T-helper 1 cell treated with Interleukin-12 subunit alpha and Interleukin-12 subunit beta and Interleukin-4 antibody, amounts not matched to agents 30 μg/mL and 1 μg/mL, for 36 hours (primary cell): ENCODE results near the gene DNAI2.

Experiments used
- H3K27ac Mint-ChIP-seq: one replicate; pipeline ENCODE4 v1.8.0; 2021; ENCODE audit warnings: mild to moderate bottlenecking, mixed read lengths
- H3K27me3 Mint-ChIP-seq: one replicate; pipeline ENCODE4 v1.8.0; 2021; ENCODE audit warnings: low read depth, mixed read lengths
- H3K36me3 Mint-ChIP-seq: one replicate; pipeline ENCODE4 v1.8.0; 2021; ENCODE audit warnings: low read depth, mixed read lengths
- H3K4me1 Mint-ChIP-seq: one replicate; pipeline ENCODE4 v1.8.0; 2021; ENCODE audit warnings: low read depth, mixed read lengths
- H3K4me3 Mint-ChIP-seq: one replicate; pipeline ENCODE4 v1.8.0; 2021; ENCODE audit warnings: mild to moderate bottlenecking, moderate library complexity, mixed read lengths
- H3K9me3 Mint-ChIP-seq: one replicate; pipeline ENCODE4 v1.8.0; 2021; ENCODE audit warnings: mixed read lengths

The DNAI2 gene

DNA sequence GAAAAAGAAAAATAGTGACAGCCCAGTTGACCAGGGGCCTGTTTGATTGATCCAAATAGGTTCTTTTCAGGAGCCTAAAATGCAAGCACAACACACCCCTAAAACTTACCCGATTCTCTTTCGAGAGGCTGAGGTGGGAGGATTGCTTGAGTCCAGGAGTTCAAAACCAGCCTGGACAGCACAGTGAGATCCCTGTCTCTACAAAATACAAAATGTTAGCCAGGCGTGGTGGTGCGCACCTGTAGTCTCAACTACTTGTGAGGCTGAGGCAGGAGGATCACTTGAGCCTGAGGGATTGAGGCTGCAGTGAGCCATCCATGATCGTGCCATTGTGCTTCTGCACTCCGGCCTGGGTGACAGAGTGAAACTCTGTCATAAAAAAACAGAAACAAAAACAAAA is 50.5 kb downstream of the DNAI2 start:
- peaks cover 44% of the 10 kb centered on the region for H3K27me3 Mint-ChIP-seq
- no peak overlapping the region for H3K27ac Mint-ChIP-seq
- H3K4me3 Mint-ChIP-seq = no peak overlapping the region

DNA sequence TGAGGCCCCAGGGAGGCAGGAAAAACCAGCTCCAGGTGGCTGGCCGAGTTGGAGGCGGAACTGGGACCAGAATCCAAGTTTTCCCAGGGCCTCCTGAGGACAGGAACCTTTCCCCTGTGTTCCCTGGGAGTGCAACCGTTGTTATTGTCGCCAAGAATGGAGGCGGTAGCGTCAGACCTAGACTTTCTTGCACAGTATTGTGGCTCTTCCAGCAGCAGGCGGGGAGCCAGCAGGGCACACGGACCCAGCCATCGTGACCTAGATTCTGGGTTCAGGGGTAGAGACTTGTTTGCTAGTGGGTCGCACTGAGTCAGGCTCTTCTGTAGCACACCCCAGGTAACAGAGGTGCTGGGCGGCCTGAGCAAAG is 51.3 kb downstream of the DNAI2 start:
- Mint-ChIP-seq H3K36me3 (no peaks in the 10 kb centered on the region), H3K27me3 (peaks cover 44% of the 10 kb centered on the region), H3K4me3 (no peak overlapping the region), H3K4me1 (peaks cover 14% of the 10 kb centered on the region), H3K27ac (no peak overlapping the region), H3K9me3 (no peaks in the 10 kb centered on the region)

More for the DNA sequence above, 50.5 kb downstream of the DNAI2 start:
- Mint-ChIP-seq H3K4me1 (peaks cover 13% of the 10 kb centered on the region), H3K9me3 (no peaks in the 10 kb centered on the region), H3K36me3 (no peaks in the 10 kb centered on the region)

DNA sequence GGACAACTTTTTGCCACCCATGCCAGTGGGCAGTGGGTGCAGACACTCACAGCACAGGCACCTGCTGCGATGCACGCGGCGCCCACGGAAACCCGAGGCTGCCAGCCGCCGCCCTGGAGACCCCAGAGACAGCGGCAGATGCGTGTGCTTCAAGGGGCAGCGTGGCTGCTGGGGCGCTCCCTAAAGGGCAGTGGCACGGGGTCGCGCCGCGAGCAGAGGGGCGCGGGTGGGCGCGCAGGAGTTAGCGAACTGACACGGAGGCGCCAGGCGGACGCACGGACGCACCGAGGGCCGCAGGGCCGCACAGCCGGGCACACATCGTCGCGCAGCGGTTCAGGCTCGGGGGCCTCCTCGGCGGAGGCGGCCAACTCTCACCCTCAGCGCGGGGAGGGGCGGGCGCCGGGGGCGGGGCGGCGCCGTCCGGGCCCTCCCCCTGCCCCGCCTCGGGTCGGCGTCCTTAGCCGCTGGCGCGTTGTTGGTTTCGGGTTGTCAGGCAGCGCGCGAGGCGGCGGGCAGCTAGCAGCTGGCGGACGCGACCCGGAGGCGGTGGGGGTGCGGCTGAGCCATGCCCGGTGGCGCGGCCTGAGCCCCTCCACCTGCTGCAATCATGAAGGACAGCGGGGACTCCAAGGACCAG is 51.8 kb downstream of the DNAI2 start, which contains the start of gene KIF19:
TSS of gene KIF19 (plus strand) at position 484 of the 637 bp plus-strand sequence. CDS start at position 608, 124 bp downstream.
- H3K27me3 Mint-ChIP-seq = peaks cover 42% of the 10 kb centered on the region

DNA sequence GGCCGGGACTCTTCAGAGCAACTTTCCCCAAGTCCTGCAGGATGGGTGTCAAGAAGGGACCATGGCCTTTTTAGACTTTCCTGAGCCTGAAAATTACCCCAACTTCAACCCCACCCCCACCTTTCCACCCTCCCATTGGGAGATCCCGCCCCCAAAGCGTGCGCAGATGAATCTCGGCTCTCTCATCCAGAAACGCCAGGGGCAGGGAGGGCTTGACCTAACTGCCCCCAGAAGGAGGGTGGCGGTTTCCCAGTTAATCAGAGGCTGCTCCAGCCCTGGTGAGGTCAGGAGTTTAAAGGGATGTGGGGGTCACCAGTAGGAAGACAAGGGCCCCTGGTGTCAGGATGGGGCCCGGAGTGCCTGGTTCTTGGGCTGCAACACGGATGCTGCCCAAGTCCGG is 52.5 kb downstream of the DNAI2 start:
- H3K36me3 Mint-ChIP-seq = no peaks in the 10 kb centered on the region

More for the DNA sequence above, 51.8 kb downstream of the DNAI2 start, which contains the start of gene KIF19:
- Mint-ChIP-seq H3K36me3 (no peaks in the 10 kb centered on the region), H3K9me3 (no peaks in the 10 kb centered on the region), H3K4me1 (peaks cover 14% of the 10 kb centered on the region), H3K27ac (no peak within 1 kb of the TSS), H3K4me3 (peak within 1 kb of the TSS; percentile 13)

DNA sequence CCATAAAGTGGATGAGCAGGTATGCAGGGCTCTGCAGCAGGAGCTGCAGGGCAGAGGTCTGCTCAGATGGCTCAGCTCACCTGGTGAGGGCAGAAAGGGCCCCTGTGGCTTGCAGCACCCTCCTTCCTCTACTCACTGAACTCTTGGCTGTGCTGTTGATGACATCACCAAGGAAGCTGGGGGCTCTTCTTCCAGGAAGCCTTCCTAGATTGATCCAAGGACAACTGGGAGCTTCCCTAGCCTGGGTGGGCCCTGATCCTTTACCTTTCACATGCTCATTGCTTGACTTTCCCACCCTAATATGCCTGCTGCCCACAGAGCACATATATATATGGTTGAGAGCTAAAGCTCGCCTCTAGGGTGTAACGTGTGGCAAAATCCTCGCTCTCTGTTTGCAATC is 54.5 kb downstream of the DNAI2 start:
- Mint-ChIP-seq H3K36me3 (no peaks in the 10 kb centered on the region), H3K4me3 (no peak overlapping the region), H3K4me1 (peaks cover 14% of the 10 kb centered on the region), H3K27me3 (peaks cover 25% of the 10 kb centered on the region), H3K27ac (no peak overlapping the region), H3K9me3 (no peaks in the 10 kb centered on the region)

More for the DNA sequence above, 52.5 kb downstream of the DNAI2 start:
- peak overlapping the region; percentile 13 for H3K4me3 Mint-ChIP-seq
- no peak overlapping the region for H3K27ac Mint-ChIP-seq
- peaks cover 40% of the 10 kb centered on the region for H3K27me3 Mint-ChIP-seq
- H3K4me1 Mint-ChIP-seq = peaks cover 14% of the 10 kb centered on the region
- H3K9me3 Mint-ChIP-seq = no peaks in the 10 kb centered on the region

DNA sequence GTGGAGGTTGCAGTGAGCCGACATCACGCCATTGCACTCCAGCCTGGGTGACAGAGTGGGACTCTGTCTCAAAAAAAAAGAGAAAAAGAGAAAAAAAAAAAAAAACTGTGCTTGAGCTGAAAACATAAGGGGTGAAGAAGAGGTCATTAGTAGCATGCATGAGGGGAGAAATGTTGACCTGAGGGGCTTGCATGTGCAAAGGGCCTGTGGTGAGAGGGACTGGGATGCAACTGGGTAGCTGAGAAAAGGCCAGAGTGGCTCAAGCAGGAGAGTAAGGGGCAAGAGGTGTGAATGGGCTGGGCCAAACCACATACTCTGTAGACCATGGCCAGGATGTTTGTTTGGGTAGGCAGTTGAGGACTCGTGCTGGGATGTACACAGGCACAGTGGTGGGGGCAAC is 55.3 kb downstream of the DNAI2 start:
- no peak overlapping the region for H3K27ac Mint-ChIP-seq

DNA sequence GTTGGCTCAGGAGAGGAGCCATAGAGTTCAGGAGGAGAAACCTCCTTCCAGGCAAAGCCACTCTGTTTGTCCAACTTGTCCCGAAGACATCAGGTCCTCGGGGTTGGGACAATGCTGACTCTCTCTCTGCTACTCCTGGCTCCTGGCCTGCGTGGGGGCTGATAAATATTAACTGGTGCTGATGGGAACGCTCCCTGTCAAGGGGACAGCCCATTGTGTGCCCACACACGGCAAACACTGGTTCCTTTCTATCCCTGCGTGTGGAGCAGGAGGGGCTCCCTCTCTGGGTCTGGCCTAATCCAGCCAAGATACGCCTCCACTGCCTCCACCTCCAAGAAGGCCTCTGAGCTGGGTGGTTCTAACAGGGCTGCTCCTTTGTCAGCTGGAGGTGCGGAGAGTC is 56.4 kb downstream of the DNAI2 start:
- Mint-ChIP-seq H3K27me3 (peaks cover 10% of the 10 kb centered on the region), H3K27ac (no peak overlapping the region), H3K9me3 (no peaks in the 10 kb centered on the region), H3K36me3 (no peaks in the 10 kb centered on the region), H3K4me1 (peaks cover 19% of the 10 kb centered on the region), H3K4me3 (no peak overlapping the region)

More for the DNA sequence above, 55.3 kb downstream of the DNAI2 start:
- no peaks in the 10 kb centered on the region for H3K36me3 Mint-ChIP-seq
- H3K4me3 Mint-ChIP-seq = peak overlapping the region; percentile 37
- peaks cover 21% of the 10 kb centered on the region for H3K27me3 Mint-ChIP-seq
- peaks cover 15% of the 10 kb centered on the region for H3K4me1 Mint-ChIP-seq
- no peaks in the 10 kb centered on the region for H3K9me3 Mint-ChIP-seq

DNA sequence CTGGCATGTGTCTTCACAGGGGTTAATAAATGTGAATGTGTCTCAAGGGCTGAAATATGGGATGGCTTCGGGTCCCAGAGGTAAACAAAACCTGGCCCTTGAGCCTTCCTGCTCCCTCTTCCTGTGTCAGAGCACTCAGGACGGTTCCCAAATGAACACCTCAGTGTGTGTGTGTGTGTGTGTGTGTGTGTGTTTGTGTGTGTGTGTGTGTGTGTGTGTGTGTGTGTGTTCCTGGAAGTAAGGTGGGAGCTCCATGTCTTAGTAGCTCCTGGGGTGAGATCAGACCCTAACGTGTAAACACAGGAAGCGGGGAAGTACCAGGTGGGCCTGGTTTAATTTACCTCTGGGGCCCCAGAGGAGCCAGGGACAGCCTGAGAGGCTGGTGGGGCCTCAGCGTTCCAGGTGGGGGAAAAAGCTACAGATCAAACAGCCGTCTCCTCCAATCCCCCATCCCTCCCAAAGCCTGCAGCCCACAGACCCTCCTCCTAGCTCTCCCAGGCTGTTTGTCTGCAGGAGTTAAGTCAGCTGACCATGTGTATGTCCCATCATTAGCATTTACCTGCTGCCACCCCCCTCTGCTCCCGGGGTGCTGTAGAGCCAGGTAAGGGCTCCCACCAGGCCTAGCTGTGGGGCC is 58.1 kb downstream of the DNAI2 start:
- H3K9me3 Mint-ChIP-seq = no peaks in the 10 kb centered on the region
- no peak overlapping the region for H3K27ac Mint-ChIP-seq
- no peak overlapping the region for H3K4me3 Mint-ChIP-seq
- peaks cover 4% of the 10 kb centered on the region for H3K27me3 Mint-ChIP-seq
- H3K36me3 Mint-ChIP-seq = no peaks in the 10 kb centered on the region
- peaks cover 19% of the 10 kb centered on the region for H3K4me1 Mint-ChIP-seq

DNA sequence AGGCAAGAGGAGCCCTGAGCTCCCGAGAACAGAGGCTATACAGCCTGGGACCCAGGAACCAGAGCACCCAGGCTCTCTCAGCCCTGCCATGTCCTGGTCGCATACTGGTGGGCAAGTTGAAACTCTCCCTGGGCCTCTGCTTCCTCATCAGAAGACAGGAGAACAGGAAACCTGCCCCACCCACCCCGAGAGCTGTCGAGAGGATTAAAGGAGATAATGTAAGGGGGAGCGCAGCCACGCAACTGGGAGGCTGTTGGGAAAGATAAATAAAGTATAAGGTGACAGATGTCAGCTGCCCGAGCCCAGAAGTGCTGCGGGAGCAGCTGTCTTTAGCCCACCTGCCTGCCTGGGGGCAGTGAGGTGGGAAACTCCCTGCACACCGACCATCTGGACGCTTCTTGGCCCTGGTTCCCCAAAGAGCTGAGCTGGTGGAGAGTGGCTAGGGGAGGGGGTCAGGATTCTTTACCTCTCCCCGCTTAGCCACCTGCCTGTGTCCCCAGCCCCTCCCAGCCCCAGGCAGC is 58.8 kb downstream of the DNAI2 start:
- Mint-ChIP-seq H3K27me3 (peaks cover 4% of the 10 kb centered on the region), H3K27ac (no peak overlapping the region), H3K4me1 (peaks cover 19% of the 10 kb centered on the region), H3K36me3 (no peaks in the 10 kb centered on the region), H3K4me3 (no peak overlapping the region), H3K9me3 (no peaks in the 10 kb centered on the region)

DNA sequence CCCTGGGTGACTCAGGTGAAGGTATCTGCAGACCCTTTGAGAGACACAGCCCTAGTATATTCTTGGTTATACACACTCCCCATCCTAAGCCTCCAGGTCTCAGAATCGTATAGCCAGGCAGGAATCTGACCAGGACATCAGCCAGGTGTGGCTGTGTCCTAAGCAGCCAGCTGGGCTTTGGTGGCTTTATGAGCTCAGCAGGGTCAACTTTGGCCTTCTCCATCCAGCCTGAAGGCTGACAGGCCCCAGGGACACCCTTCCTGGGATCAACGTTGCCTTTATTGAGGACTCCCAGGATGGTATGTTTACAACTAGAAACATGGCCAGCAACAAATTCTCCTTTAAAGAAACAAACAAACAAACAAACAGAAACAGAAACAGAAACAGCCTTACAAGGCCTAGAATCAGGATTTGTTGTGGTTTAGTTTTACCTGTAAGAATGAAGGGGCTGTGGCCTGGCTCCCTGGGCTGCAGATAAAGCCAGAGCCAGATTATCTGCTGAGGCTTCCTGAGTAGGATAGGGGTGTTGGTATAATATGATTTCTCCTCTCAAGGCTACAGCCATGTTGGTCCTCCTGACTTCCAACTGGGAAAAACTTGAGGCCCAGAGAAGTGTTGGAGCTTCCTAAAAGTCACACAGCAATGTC is 60.5 kb downstream of the DNAI2 start:
- H3K4me3 Mint-ChIP-seq = no peak overlapping the region
- H3K9me3 Mint-ChIP-seq = no peaks in the 10 kb centered on the region
- no peaks in the 10 kb centered on the region for H3K27me3 Mint-ChIP-seq
- no peak overlapping the region for H3K27ac Mint-ChIP-seq
- no peaks in the 10 kb centered on the region for H3K36me3 Mint-ChIP-seq
- peaks cover 9% of the 10 kb centered on the region for H3K4me1 Mint-ChIP-seq

DNA sequence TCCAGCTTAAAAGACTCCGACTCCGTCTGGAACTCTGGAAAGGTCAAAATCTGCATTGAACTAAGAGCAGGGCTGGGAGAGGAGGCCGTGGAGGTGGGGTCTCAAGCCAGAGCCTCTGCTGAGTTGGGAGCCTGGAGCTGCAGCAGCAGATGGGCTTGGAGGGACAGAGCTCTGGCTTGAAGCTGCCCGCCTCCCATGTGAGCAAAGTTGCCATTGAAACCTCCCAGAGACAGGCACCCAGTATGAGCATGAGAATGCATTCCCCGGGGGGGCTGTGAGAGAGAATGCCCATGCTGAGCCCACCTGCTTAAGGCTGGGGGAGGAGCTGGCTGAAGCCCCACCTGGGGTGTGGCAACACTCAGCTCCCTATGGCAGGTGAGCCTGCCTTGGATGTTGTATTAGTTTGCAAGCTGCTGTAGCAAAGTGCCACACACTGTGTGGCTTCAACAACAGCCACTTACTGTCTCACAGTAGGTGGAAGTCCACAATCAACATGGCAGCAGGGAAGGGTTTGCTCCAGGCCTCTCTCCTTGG is 61.6 kb downstream of the DNAI2 start:
- Mint-ChIP-seq H3K4me3 (no peak overlapping the region), H3K27ac (no peak overlapping the region), H3K9me3 (no peaks in the 10 kb centered on the region), H3K27me3 (no peaks in the 10 kb centered on the region), H3K36me3 (no peaks in the 10 kb centered on the region), H3K4me1 (peaks cover 8% of the 10 kb centered on the region)

DNA sequence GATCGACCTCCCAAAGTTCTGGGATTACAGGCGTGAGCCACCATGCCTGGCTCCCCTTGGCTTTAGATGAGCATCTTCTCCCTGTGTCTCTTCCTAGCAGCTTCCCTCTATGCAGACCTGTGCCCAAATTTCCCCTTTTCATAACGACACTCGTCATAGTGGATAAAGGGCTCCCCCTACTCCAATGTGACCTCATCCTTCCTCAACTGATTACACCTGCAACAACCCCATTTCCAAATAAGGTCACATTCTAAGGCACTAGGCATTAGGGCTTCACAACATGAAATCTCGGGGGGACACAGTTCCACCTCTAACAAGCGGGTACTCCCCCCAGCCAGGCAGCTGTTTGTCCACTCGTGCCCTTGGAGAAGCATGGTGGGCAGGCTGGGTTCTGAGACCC is 62.3 kb downstream of the DNAI2 start:
- Mint-ChIP-seq H3K27ac (no peak overlapping the region), H3K4me3 (no peak overlapping the region), H3K9me3 (no peaks in the 10 kb centered on the region), H3K36me3 (no peaks in the 10 kb centered on the region), H3K4me1 (peaks cover 8% of the 10 kb centered on the region), H3K27me3 (no peaks in the 10 kb centered on the region)

DNA sequence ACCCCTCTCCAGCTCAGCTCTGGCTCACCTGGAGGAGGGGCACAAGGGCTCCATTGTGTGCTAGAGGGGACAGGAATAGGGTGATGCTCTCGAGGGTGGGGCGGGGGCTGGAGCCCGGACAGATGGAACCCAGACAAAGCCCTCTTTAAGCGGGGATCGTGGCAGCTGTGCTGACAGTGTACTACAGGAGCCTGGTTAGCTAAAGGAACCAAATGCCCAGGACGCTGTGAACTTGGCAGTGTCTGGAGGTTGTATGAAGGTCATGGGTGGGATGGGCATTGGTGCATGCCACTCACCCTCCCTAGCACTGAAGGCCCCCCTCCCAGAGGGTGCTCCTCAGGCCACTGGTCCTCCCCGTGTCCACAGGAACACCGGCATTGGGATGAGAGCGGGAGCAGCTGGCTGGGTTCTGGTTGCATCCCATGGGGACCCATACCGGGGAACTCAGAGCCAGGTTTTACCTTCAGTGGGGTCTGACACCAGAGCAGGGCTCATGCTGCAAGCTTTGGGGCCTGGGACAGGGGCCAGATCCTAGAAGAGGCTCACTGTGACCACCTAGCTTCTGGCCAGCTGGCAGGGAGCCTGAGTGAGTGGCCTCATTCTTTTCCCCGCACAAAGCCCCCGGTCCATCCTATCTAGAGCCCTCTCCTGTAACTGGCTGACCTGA is 63.9 kb downstream of the DNAI2 start:
- no peaks in the 10 kb centered on the region for H3K27me3 Mint-ChIP-seq
- H3K4me1 Mint-ChIP-seq = peaks cover 8% of the 10 kb centered on the region
- no peak overlapping the region for H3K4me3 Mint-ChIP-seq
- H3K36me3 Mint-ChIP-seq = no peaks in the 10 kb centered on the region
- H3K9me3 Mint-ChIP-seq = no peaks in the 10 kb centered on the region
- H3K27ac Mint-ChIP-seq = no peak overlapping the region

DNA sequence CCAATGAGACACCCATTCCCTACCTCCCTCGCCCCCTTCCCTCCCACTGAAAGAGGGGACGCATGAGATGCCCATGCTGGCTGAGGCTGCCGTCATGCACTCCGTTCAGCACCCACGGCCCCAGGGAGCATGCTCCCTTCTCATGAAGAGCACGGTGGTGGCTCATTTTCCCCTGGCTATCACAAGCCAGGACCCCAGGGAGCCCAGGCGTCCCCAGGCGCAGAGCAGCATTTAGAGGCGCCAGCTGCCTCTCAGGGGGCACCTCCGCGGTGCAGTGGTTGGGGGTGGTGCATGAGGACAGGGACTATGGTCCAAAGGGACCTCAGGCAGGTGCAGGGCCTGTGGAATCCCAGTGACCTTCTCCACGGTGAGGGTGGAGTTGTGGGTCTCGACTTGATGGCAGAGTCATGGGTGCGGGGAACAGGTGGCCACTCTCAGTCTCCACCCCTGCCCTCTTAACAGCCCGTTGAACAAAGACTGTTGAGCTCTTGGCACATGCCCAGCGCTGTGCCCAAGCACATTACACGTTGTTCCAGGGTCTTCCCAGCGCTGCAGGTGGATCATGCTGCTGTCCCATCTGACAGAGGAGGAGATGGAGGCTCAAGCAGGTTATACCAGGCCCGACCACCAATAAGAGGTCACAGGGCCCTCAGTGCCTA is 65.6 kb downstream of the DNAI2 start:
- Mint-ChIP-seq H3K4me3 (no peak overlapping the region), H3K9me3 (no peaks in the 10 kb centered on the region), H3K36me3 (no peaks in the 10 kb centered on the region), H3K27me3 (no peaks in the 10 kb centered on the region), H3K4me1 (peaks cover 4% of the 10 kb centered on the region), H3K27ac (no peak overlapping the region)
